ENCODE measurements around the gene TEPSIN.

GRCh38 chr17:81261582-81262336, 22.9 kb upstream of the TEPSIN start:
- TF ChIP-seq MAX (IDR thresholded peaks at IDR 0.05): no peak
- no peak for TF ChIP-seq REST (IDR thresholded peaks at IDR 0.05; ENCODE audit: low read depth)
- TF ChIP-seq EP300 (IDR thresholded peaks at IDR 0.05; ENCODE audit: borderline replicate concordance): no peak
- TF ChIP-seq TEAD4 (IDR thresholded peaks at IDR 0.05): no peak
- no peak for TF ChIP-seq RAD21 (IDR thresholded peaks at IDR 0.05; ENCODE audit: low read depth)
- no peak for TF ChIP-seq TCF12 (IDR thresholded peaks at IDR 0.05; ENCODE audit: low read depth)
- no peak for TF ChIP-seq TAF1 (IDR thresholded peaks at IDR 0.05; ENCODE audit: low read depth)

All from Ishikawa (cell line).